GM23338 (cell line): Measurements from ENCODE around the gene MCC.

Experiments
- CREB1 ChIP-seq: fragments of 250-450 bp; sonication (Bioruptor Pico); IDR thresholded peaks from 2 replicates; pipeline ENCODE4 v1.5.0; 2020; ENCODE audit warnings: low read depth, mild to moderate bottlenecking, moderate library complexity
- EZH2 ChIP-seq: fragments of 200-600 bp; sonication (generic); IDR thresholded peaks from one replicate; pipeline ENCODE4 v1.8.0; 2017; ENCODE audit warnings: antibody characterized with exemption, mild to moderate bottlenecking, low read depth; ENCODE audit not compliant: unreplicated experiment
- EZH2phosphoT487 ChIP-seq: fragments of 200-600 bp; sonication (generic); IDR thresholded peaks from one replicate; pipeline ENCODE4 v1.8.1; 2018; ENCODE audit warnings: antibody characterized with exemption; ENCODE audit not compliant: unreplicated experiment
- NANOG ChIP-seq: IDR thresholded peaks from 2 replicates; pipeline ENCODE4 v1.6.1; 2016; ENCODE audit warnings: antibody characterized with exemption, borderline replicate concordance
- POLR2AphosphoS5 ChIP-seq: IDR thresholded peaks from 2 replicates; pipeline ENCODE4 v1.6.1; 2016; ENCODE audit warnings: antibody characterized with exemption, low read depth
- ZNF114 ChIP-seq: fragments of 250-450 bp; sonication (Bioruptor Pico); IDR thresholded peaks from 2 replicates; pipeline ENCODE4 v1.5.0; 2020; ENCODE audit warnings: mild to moderate bottlenecking, moderate library complexity
- ZNF331 ChIP-seq: fragments of 250-450 bp; sonication (Bioruptor Pico); IDR thresholded peaks from 2 replicates; pipeline ENCODE4 v1.5.0; 2020; ENCODE audit warnings: low read depth, mild to moderate bottlenecking, moderate library complexity
- TF ChIP-seq, protein P1 (sequence below), 2 experiments: fragments of 200-600 bp in 1 of 2; sonication (generic) in 1 of 2; conservative IDR thresholded peaks; 2 replicates each; pipeline versions ENCODE4 v1.5.1 to v1.6.1; 2016 to 2017; ENCODE audit warnings: antibody characterized with exemption in 2 of 2, low read depth in 2 of 2, mild to moderate bottlenecking in 2 of 2, moderate library complexity in 1 of 2
- TF ChIP-seq, protein P2 (sequence below): IDR thresholded peaks from one replicate; pipeline ENCODE4 v1.6.1; 2018; ENCODE audit warnings: antibody characterized with exemption; ENCODE audit not compliant: unreplicated experiment
- TF ChIP-seq, protein P3 (sequence below): IDR thresholded peaks from 2 replicates; pipeline ENCODE4 v1.6.1; 2016; ENCODE audit warnings: antibody characterized with exemption

DNA sequence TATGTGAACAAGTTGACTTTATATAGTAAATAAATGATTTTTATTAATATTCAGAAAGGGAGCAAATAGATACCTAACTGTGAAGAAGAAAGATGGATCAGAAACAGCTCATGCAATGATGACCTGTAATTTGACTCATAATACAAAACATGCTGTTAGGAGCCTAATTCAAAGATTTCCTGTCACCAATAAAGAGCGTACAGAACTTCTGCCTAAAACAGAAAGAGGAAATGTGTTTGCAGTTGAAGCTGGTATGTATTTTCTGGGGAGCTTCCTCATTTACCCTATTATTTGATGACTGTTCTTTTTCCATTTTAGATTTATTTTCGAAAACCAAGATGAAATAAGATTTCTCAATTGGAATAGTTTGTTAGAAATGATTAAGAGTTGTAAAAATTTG lies 36.7 kb upstream of the MCC start:
- TF ChIP-seq EZH2, result no peak
- TF ChIP-seq, protein P1, sequence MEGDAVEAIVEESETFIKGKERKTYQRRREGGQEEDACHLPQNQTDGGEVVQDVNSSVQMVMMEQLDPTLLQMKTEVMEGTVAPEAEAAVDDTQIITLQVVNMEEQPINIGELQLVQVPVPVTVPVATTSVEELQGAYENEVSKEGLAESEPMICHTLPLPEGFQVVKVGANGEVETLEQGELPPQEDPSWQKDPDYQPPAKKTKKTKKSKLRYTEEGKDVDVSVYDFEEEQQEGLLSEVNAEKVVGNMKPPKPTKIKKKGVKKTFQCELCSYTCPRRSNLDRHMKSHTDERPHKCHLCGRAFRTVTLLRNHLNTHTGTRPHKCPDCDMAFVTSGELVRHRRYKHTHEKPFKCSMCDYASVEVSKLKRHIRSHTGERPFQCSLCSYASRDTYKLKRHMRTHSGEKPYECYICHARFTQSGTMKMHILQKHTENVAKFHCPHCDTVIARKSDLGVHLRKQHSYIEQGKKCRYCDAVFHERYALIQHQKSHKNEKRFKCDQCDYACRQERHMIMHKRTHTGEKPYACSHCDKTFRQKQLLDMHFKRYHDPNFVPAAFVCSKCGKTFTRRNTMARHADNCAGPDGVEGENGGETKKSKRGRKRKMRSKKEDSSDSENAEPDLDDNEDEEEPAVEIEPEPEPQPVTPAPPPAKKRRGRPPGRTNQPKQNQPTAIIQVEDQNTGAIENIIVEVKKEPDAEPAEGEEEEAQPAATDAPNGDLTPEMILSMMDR (conservative IDR thresholded peaks at IDR 0.05; ENCODE audit: low read depth in 2 of 2), result no peak
- TF ChIP-seq, protein P2, sequence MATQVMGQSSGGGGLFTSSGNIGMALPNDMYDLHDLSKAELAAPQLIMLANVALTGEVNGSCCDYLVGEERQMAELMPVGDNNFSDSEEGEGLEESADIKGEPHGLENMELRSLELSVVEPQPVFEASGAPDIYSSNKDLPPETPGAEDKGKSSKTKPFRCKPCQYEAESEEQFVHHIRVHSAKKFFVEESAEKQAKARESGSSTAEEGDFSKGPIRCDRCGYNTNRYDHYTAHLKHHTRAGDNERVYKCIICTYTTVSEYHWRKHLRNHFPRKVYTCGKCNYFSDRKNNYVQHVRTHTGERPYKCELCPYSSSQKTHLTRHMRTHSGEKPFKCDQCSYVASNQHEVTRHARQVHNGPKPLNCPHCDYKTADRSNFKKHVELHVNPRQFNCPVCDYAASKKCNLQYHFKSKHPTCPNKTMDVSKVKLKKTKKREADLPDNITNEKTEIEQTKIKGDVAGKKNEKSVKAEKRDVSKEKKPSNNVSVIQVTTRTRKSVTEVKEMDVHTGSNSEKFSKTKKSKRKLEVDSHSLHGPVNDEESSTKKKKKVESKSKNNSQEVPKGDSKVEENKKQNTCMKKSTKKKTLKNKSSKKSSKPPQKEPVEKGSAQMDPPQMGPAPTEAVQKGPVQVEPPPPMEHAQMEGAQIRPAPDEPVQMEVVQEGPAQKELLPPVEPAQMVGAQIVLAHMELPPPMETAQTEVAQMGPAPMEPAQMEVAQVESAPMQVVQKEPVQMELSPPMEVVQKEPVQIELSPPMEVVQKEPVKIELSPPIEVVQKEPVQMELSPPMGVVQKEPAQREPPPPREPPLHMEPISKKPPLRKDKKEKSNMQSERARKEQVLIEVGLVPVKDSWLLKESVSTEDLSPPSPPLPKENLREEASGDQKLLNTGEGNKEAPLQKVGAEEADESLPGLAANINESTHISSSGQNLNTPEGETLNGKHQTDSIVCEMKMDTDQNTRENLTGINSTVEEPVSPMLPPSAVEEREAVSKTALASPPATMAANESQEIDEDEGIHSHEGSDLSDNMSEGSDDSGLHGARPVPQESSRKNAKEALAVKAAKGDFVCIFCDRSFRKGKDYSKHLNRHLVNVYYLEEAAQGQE, result no peak
- no peak for TF ChIP-seq CREB1 (CRISPR knock-in tag)
- TF ChIP-seq POLR2AphosphoS5, result no peak
- TF ChIP-seq, protein P3, sequence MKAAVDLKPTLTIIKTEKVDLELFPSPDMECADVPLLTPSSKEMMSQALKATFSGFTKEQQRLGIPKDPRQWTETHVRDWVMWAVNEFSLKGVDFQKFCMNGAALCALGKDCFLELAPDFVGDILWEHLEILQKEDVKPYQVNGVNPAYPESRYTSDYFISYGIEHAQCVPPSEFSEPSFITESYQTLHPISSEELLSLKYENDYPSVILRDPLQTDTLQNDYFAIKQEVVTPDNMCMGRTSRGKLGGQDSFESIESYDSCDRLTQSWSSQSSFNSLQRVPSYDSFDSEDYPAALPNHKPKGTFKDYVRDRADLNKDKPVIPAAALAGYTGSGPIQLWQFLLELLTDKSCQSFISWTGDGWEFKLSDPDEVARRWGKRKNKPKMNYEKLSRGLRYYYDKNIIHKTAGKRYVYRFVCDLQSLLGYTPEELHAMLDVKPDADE, result no peak
- no peak for TF ChIP-seq EZH2phosphoT487
- no peak for TF ChIP-seq NANOG
- no peak for TF ChIP-seq ZNF114 (CRISPR knock-in tag)
- TF ChIP-seq ZNF331 (CRISPR knock-in tag), result no peak
